K562 (cell line): ENCODE data around the gene CCDC61. TPM values are rescaled to one million over a fixed set of nuclear protein-coding genes. Genes with fewer than 3 reads are reported as not detected.

Source experiments
- ATAC-seq: fragments of 200-7000 bp; cut with Tn5 transposase; 3 replicates; pipeline ENCODE4 v1.9.1; 2020; ENCODE audit warnings: moderate library complexity
- BruUV-seq: library from RNA; stranded (reverse); fragments of 400-500 nt; replicated peaks from 2 replicates; lab custom pipeline; 2021; lab: Mats Ljungman, UMichigan
- CTCF ChIA-PET: fragments of 300-600 bp; formaldehyde crosslinking; extraction: SDS; loops from one replicate; lab custom pipeline; 2021; ENCODE audit warnings: low intra/inter-chr PET ratio; lab: Yijun Ruan, JAX
- POLR2A ChIA-PET: fragments of 300-600, 350-650 bp; sonication (Branson Sonifier 250); formaldehyde crosslinking; extraction: SDS; loops from one replicate; lab custom pipeline; 2021; ENCODE audit warnings: antibody characterized with exemption, inconsistent platforms; lab: Yijun Ruan, JAX
- DNase-seq, 4 experiments: peaks; one replicate each; pipeline versions ENCODE4 v3.0.0 to v3.0.0-alpha.2; 2011 to 2018; ENCODE audit warnings: low spot score in 3 of 4, mixed read lengths in 3 of 4; ENCODE audit errors: extremely low read depth in 1 of 4
- FAIRE-seq: peaks from 2 replicates; lab custom pipeline; 2011; peaks lifted over from hg19 to GRCh38; lab: Jason Lieb, UNC
- H2AFZ ChIP-seq: 2 replicates; pipeline ENCODE4 v1.6.0; 2011; ENCODE audit warnings: low read depth, low read length, control low read depth, inconsistent platforms
- H3K27ac ChIP-seq: fragments of 200-600 bp; 3 replicates; pipeline ENCODE4 v1.8.0; 2011; ENCODE audit warnings: low read depth, mild to moderate bottlenecking, control low read depth, inconsistent platforms, low read length, moderate library complexity, mixed read lengths; ENCODE audit errors: extremely low read depth
- H3K27me3 ChIP-seq, 2 experiments: fragments of 300-600 bp in 1 of 2; 2 replicates in 1 of 2; 3 replicates in 1 of 2; pipeline versions ENCODE4 v1.6.0 to v1.8.0; 2011; ENCODE audit warnings: inconsistent platforms in 2 of 2, low read length in 2 of 2, mild to moderate bottlenecking in 1 of 2, mixed read lengths in 1 of 2, moderate library complexity in 1 of 2; ENCODE audit not compliant: control insufficient read depth in 2 of 2, insufficient read depth in 2 of 2
- H3K36me3 ChIP-seq: fragments of 300-600 bp; 3 replicates; pipeline ENCODE4 v1.8.0; 2011; ENCODE audit warnings: mild to moderate bottlenecking, low read length, inconsistent platforms; ENCODE audit not compliant: control insufficient read depth, insufficient read depth
- H3K4me1 ChIP-seq, 2 experiments: fragments of 200-600 bp in 1 of 2; replicated peaks in 1 of 2; 2 replicates in 1 of 2; 3 replicates in 1 of 2; pipeline versions ENCODE4 v1.5.1 to v1.8.0; 2011; ENCODE audit warnings: inconsistent platforms in 2 of 2, low read length in 2 of 2, mild to moderate bottlenecking in 1 of 2, mixed read lengths in 1 of 2, moderate library complexity in 1 of 2; ENCODE audit not compliant: control insufficient read depth in 2 of 2, insufficient read depth in 2 of 2
- H3K4me2 ChIP-seq: 2 replicates; pipeline ENCODE4 v1.6.1; 2011; ENCODE audit warnings: low read length, control low read depth, inconsistent platforms, mixed read lengths; ENCODE audit not compliant: insufficient read depth
- H3K4me3 ChIP-seq: fragments of 200-600 bp; sonication (generic), shearing (Covaris generic); 2 replicates; pipeline ENCODE4 v1.5.1; 2016; ENCODE audit warnings: control low read depth, inconsistent platforms
- H3K79me2 ChIP-seq: fragments of 200-600 bp; 3 replicates; pipeline ENCODE4 v1.8.0; 2011; ENCODE audit warnings: low read length, inconsistent platforms; ENCODE audit not compliant: control insufficient read depth, insufficient read depth
- H3K9ac ChIP-seq, 2 experiments: 2 replicates each; pipeline versions ENCODE4 v1.6.0 to v1.6.1; 2011; ENCODE audit warnings: low read depth in 2 of 2, low read length in 2 of 2, control low read depth in 1 of 2, inconsistent platforms in 1 of 2, mild to moderate bottlenecking in 1 of 2, mixed read lengths in 1 of 2; ENCODE audit not compliant: insufficient read depth in 1 of 2
- H3K9me1 ChIP-seq: one replicate; pipeline ENCODE4 v1.6.0; 2011; ENCODE audit warnings: inconsistent platforms, mild to moderate bottlenecking, low read length, moderate library complexity; ENCODE audit not compliant: control insufficient read depth, insufficient read depth
- H3K9me3 ChIP-seq: replicated peaks from 2 replicates; pipeline ENCODE4 v1.5.1; 2011; ENCODE audit warnings: low read depth, low read length, inconsistent platforms; ENCODE audit not compliant: control insufficient read depth, insufficient read depth
- H4K20me1 ChIP-seq: replicated peaks from 2 replicates; pipeline ENCODE4 v1.6.1; 2011; ENCODE audit warnings: low read length, inconsistent platforms, mixed read lengths; ENCODE audit not compliant: control insufficient read depth, insufficient read depth
- CEBPG ChIP-seq, 3 experiments: fragments of 200-800 bp in 1 of 3; sonication (Bioruptor generic) in 1 of 3; sonication (generic) in 1 of 3; formaldehyde crosslinking in 1 of 3; IDR thresholded peaks in 2 of 3; conservative IDR thresholded peaks in 1 of 3; 2 replicates each; pipeline versions ENCODE4 v1.6.1 to v1.8.0; 2016 to 2022; ENCODE audit warnings: missing compliant biosample characterization in 2 of 3, missing genetic modification characterization in 2 of 3, mild to moderate bottlenecking in 1 of 3, missing genetic modification reagents in 1 of 3
- CSDE1 ChIP-seq, 2 experiments: fragments of 450-650 bp; IDR thresholded peaks; 2 replicates each; pipeline ENCODE4 v1.6.1; 2016; ENCODE audit warnings: mild to moderate bottlenecking in 1 of 2
- HDAC1 ChIP-seq, 2 experiments: fragments of 450-650 bp; IDR thresholded peaks; 2 replicates each; pipeline ENCODE4 v1.6.1; 2016 to 2017; ENCODE audit warnings: inconsistent platforms in 1 of 2, mild to moderate bottlenecking in 1 of 2, moderate library complexity in 1 of 2
- HIVEP1 ChIP-seq: fragments of 250-450 bp; sonication (Bioruptor Pico); IDR thresholded peaks from 2 replicates; pipeline ENCODE4 v1.4.0; 2020; ENCODE audit warnings: mild to moderate bottlenecking
- HOXB6 ChIP-seq: fragments of 250-450 bp; sonication (Bioruptor Pico); IDR thresholded peaks from 2 replicates; pipeline ENCODE4 v1.5.1; 2022; ENCODE audit warnings: mild to moderate bottlenecking, borderline replicate concordance
- MYNN ChIP-seq, 2 experiments: sonication (generic); formaldehyde crosslinking in 1 of 2; IDR thresholded peaks; 2 replicates each; pipeline versions ENCODE4 v1.5.0 to v1.6.1; 2016 to 2020; ENCODE audit warnings: antibody characterized with exemption in 1 of 2, missing genetic modification reagents in 1 of 2
- NBN ChIP-seq: fragments of 450-650 bp; IDR thresholded peaks from 2 replicates; pipeline ENCODE4 v1.6.1; 2016; ENCODE audit warnings: low read depth, mild to moderate bottlenecking
- PTRF ChIP-seq: fragments of 450-650 bp; IDR thresholded peaks from 2 replicates; pipeline ENCODE4 v1.6.1; 2016; ENCODE audit warnings: mild to moderate bottlenecking, missing genetic modification characterization, missing compliant biosample characterization
- TAF7 ChIP-seq: fragments of 450-650 bp; IDR thresholded peaks from 2 replicates; pipeline ENCODE4 v1.6.1; 2016; ENCODE audit warnings: missing genetic modification characterization, missing compliant biosample characterization
- TOE1 ChIP-seq, 2 experiments: fragments of 450-650 bp in 1 of 2; sonication (generic) in 1 of 2; formaldehyde crosslinking in 1 of 2; IDR thresholded peaks; 2 replicates each; pipeline versions ENCODE4 v1.7.1 to v1.8.0; 2016 to 2022; ENCODE audit warnings: borderline replicate concordance in 2 of 2, mild to moderate bottlenecking in 2 of 2, antibody characterized with exemption in 1 of 2, inconsistent platforms in 1 of 2, low read depth in 1 of 2, missing genetic modification reagents in 1 of 2, moderate library complexity in 1 of 2
- TSHZ1 ChIP-seq: fragments of 250-450 bp; sonication (Bioruptor Pico); IDR thresholded peaks from 2 replicates; pipeline ENCODE4 v1.4.0; 2020; ENCODE audit warnings: mild to moderate bottlenecking, moderate library complexity
- ZFP30 ChIP-seq: fragments of 250-450 bp; sonication (Bioruptor Pico); IDR thresholded peaks from 2 replicates; pipeline ENCODE4 v1.8.0; 2022; ENCODE audit warnings: moderate library complexity, mild to moderate bottlenecking, inconsistent platforms, borderline replicate concordance
- ZKSCAN1 ChIP-seq: fragments of 150-350 bp; IDR thresholded peaks from 2 replicates; pipeline ENCODE4 v1.6.1; 2016; ENCODE audit warnings: low read depth, low read length
- ZNF354B ChIP-seq: fragments of 250-450 bp; sonication (Bioruptor Pico); IDR thresholded peaks from 2 replicates; pipeline ENCODE4 v1.4.0; 2020
- ZNF561 ChIP-seq: fragments of 450-650 bp; formaldehyde crosslinking; conservative IDR thresholded peaks from 2 replicates; pipeline ENCODE4 v1.4.0; 2020; ENCODE audit warnings: mild to moderate bottlenecking, moderate library complexity
- WGBS: fragments of 100-300 bp; shearing (Covaris generic); methylation state at CpG from one replicate; pipeline ENCODE4 v1.1.6; 2016; ENCODE audit warnings: low coverage, mixed read lengths; ENCODE audit not compliant: insufficient coverage; ENCODE audit errors: missing lambda C conversion rate; 5-methylcytosine and 5-hydroxymethylcytosine counted together
- in situ Hi-C: fragments of 300-500 bp; cut with MboI; formaldehyde crosslinking; loops from 4 replicates; pipeline ENCODE4 v1.15.0; 2018; ENCODE audit warnings: inconsistent platforms, mixed read lengths
- intact Hi-C: fragments of 100-400 bp; cut with micrococcal nuclease; formaldehyde crosslinking; loops from 2 replicates; pipeline ENCODE4 v1.14.2; 2022
- polyA plus RNA-seq, 8 experiments: library from polyadenylated mRNA; depleted of rRNA in 4 of 8; stranded (reverse) in 5 of 8; unstranded in 3 of 8; fragments of >200 nt; fragmentation: Nextera tagmentation in 2 of 8; fragmentation: Illumina TruSeq in 1 of 8; extraction: Ambion mirVana in 2 of 8; extraction: Trizol in 1 of 8; gene quantifications; 2 replicates each; pipeline versions ENCODE4 v1.2.1 to v1.2.3, GENCODE V29; 2011 to 2014; ENCODE audit warnings: inconsistent platforms in 1 of 8, missing spikeins in 1 of 8
- total RNA-seq, 7 experiments: library from RNA; depleted of rRNA in 6 of 7; stranded (reverse); fragments of >200 nt in 6 of 7; fragmentation: Illumina TruSeq in 2 of 7; extraction: Trizol in 2 of 7; gene quantifications; 2 replicates each; pipeline versions ENCODE4 v1.2.1 to v1.2.3, GENCODE V29; 2011 to 2021; ENCODE audit warnings: low replicate concordance in 1 of 7
- TF ChIP-seq, protein P1 (sequence below): fragments of 450-650 bp; formaldehyde crosslinking; IDR thresholded peaks from 2 replicates; pipeline ENCODE4 v1.4.0; 2022; ENCODE audit warnings: mild to moderate bottlenecking, moderate library complexity
- TF ChIP-seq, protein P2 (sequence below): fragments of 450-650 bp; formaldehyde crosslinking; conservative IDR thresholded peaks from 2 replicates; pipeline ENCODE4 v1.4.0; 2022; ENCODE audit warnings: mild to moderate bottlenecking, missing genetic modification characterization

The CCDC61 gene
- total and polyA plus RNA-seq, 9 of the 15 experiments (the other 6 are each of a cell fraction or from before 2014, with no cell fraction given), result 0.07 to 27.0 (median 10.3) TPM

DNA sequence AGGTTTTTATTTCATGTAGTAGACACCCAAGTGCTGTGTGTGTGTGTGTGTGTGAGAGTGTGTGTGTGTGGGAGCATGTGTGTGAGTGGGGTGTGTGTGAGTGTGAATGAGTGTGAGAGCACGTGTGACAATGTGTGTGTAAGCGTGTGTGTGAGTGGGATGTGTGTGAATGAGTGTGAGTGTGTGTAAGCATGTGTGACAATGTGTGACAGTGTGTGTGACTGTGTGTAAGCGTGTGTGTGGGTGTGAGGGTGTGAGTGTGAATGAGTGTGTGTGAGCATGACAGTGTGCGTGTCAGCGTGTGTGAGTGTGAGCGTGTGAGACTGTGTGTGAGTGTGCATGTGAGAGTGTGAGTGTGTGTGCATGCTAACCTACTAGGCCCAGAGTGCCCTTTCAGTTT lies 36.9 kb upstream of the CCDC61 start:
- Histone ChIP-seq H3K4me2 (no peak overlapping the region), H3K27ac (no peak overlapping the region; the same call in 2 of the 3 replicates), H3K9me3 (no peaks in the 10 kb centered on the region), H4K20me1 (no peaks in the 10 kb centered on the region; the same call in 1 of the 2 replicates), H3K36me3 (no peaks in the 10 kb centered on the region), H3K9ac (no peak overlapping the region), H2AFZ (no peak overlapping the region), H3K4me3 (no peak overlapping the region), H3K4me1 (peaks cover 0 to 10% of the 10 kb centered on the region in 2 experiments; a peak in 2 of 5 replicates), H3K79me2 (no peaks in the 10 kb centered on the region), H3K9me1 (no peaks in the 10 kb centered on the region), H3K27me3 (peaks cover 23 to 52% of the 10 kb centered on the region in 2 experiments)
- FAIRE-seq (peak; percentile 32), ATAC-seq (no peak), DNase-seq (no peak)
- in situ Hi-C loops (no loop called here), intact Hi-C loops (no loop called here)
- CTCF ChIA-PET, result no interaction called here
- 6% methylated on average over 6 of the region's 6 CpGs for WGBS
- no TSS peak for BruUV-seq
- POLR2A ChIA-PET, result no interaction called here
- TF ChIP-seq HIVEP1 (CRISPR knock-in tag) (no peak), ZNF354B (no peak), ZFP30 (CRISPR knock-in tag) (no peak), CSDE1 (IDR thresholded peaks at IDR 0.05) (no peak), NBN (no peak), TAF7 (tag) (no peak), TOE1 (IDR thresholded peaks at IDR 0.05; ENCODE audit: borderline replicate concordance) (peak; percentile 67; the same call in 1 of the 2 replicates), TOE1 (CRISPR knock-in tag; IDR thresholded peaks at IDR 0.05; ENCODE audit: borderline replicate concordance, low read depth) (no peak), TSHZ1 (CRISPR knock-in tag) (no peak), ZNF561 (CRISPR knock-in tag) (no peak), CEBPG (CRISPR knock-in tag; IDR thresholded peaks at IDR 0.05) (no peak), CEBPG (tag; conservative IDR thresholded peaks at IDR 0.05 in 1 of 2, IDR thresholded peaks at IDR 0.05 in 1 of 2) (no peak), PTRF (tag) (no peak), MYNN (IDR thresholded peaks at IDR 0.05) (peak; percentile 89), MYNN (CRISPR knock-in tag; IDR thresholded peaks at IDR 0.05) (no peak), HOXB6 (CRISPR knock-in tag) (no peak), HDAC1 (IDR thresholded peaks at IDR 0.05) (peak in 1 of 2 experiments; percentile 39; a peak in 1 of 4 replicates), ZKSCAN1 (no peak)
- TF ChIP-seq, protein P1, sequence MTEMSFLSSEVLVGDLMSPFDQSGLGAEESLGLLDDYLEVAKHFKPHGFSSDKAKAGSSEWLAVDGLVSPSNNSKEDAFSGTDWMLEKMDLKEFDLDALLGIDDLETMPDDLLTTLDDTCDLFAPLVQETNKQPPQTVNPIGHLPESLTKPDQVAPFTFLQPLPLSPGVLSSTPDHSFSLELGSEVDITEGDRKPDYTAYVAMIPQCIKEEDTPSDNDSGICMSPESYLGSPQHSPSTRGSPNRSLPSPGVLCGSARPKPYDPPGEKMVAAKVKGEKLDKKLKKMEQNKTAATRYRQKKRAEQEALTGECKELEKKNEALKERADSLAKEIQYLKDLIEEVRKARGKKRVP (CRISPR knock-in tag), result no peak
- TF ChIP-seq, protein P2, sequence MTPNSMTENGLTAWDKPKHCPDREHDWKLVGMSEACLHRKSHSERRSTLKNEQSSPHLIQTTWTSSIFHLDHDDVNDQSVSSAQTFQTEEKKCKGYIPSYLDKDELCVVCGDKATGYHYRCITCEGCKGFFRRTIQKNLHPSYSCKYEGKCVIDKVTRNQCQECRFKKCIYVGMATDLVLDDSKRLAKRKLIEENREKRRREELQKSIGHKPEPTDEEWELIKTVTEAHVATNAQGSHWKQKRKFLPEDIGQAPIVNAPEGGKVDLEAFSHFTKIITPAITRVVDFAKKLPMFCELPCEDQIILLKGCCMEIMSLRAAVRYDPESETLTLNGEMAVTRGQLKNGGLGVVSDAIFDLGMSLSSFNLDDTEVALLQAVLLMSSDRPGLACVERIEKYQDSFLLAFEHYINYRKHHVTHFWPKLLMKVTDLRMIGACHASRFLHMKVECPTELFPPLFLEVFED, result 0 out of 2 replicates have a peak, but pooled peaks have one; percentile 48
